GM12878 (cell line): ENCODE results near the gene TUBB3. TPM values are rescaled to one million over a fixed set of nuclear protein-coding genes. Genes with fewer than 3 reads are reported as not detected.

Experiments used
- ATAC-seq: fragments of 200-7000 bp; cut with Tn5 transposase; 3 replicates; pipeline ENCODE4 v1.9.1; 2020; ENCODE audit warnings: mild to moderate bottlenecking, moderate library complexity
- BruUV-seq: library from RNA; stranded (reverse); fragments of 400-500 nt; replicated peaks from 2 replicates; lab custom pipeline; 2021; lab: Mats Ljungman, UMichigan
- CTCF ChIA-PET: fragments of 300-600 bp; sonication (Branson Sonifier 250); formaldehyde crosslinking; extraction: SDS; loops from one replicate; lab custom pipeline; 2021; ENCODE audit warnings: inconsistent platforms; lab: Yijun Ruan, JAX
- POLR2A ChIA-PET: fragments of 350-600 bp; formaldehyde crosslinking; extraction: SDS; loops from one replicate; lab custom pipeline; 2021; ENCODE audit warnings: inconsistent platforms; lab: Charles Lee
- RAD21 ChIA-PET: fragments of 300-600 bp; sonication (Branson Sonifier 250); formaldehyde crosslinking; loops from one replicate; lab custom pipeline; 2023; ENCODE audit warnings: antibody characterized with exemption; ENCODE audit not compliant: unreplicated experiment; lab: Charles Lee
- SMC1A ChIA-PET: fragments of 300-600 bp; sonication (Branson Sonifier 250); formaldehyde crosslinking; loops from one replicate; lab custom pipeline; 2023; ENCODE audit not compliant: unreplicated experiment, uncharacterized antibody; lab: Charles Lee
- DNase-seq: peaks from one replicate; pipeline ENCODE4 v3.0.0-alpha.2; 2011; ENCODE audit warnings: low read depth, low spot score
- FAIRE-seq: peaks from 3 replicates; lab custom pipeline; 2011; peaks lifted over from hg19 to GRCh38; lab: Jason Lieb, UNC
- H2AFZ ChIP-seq: 2 replicates; pipeline ENCODE4 v1.6.0; 2011; ENCODE audit warnings: low read depth, low read length, control low read depth; ENCODE audit not compliant: control insufficient read depth
- H3K27ac ChIP-seq: 2 replicates; pipeline ENCODE4 v1.5.1; 2011; ENCODE audit warnings: control low read depth; ENCODE audit not compliant: control insufficient read depth, insufficient read depth
- H3K27me3 ChIP-seq, 2 experiments: replicated peaks in 1 of 2; 2 replicates each; pipeline versions ENCODE4 v1.6.0 to v1.6.1; 2011; ENCODE audit warnings: low read length in 1 of 2; ENCODE audit not compliant: control insufficient read depth in 2 of 2, insufficient read depth in 2 of 2
- H3K36me3 ChIP-seq, 2 experiments: 2 replicates each; pipeline ENCODE4 v1.5.1; 2011; ENCODE audit warnings: low read length in 1 of 2; ENCODE audit not compliant: control insufficient read depth in 2 of 2, insufficient read depth in 2 of 2
- H3K4me1 ChIP-seq: 2 replicates; pipeline ENCODE4 v1.6.1; 2011; ENCODE audit warnings: mild to moderate bottlenecking, low read length, moderate library complexity, mixed read lengths; ENCODE audit not compliant: control insufficient read depth, insufficient read depth
- H3K4me2 ChIP-seq: 2 replicates; pipeline ENCODE4 v1.6.0; 2011; ENCODE audit warnings: control low read depth; ENCODE audit not compliant: control insufficient read depth, insufficient read depth
- H3K4me3 ChIP-seq: fragments of 200-600 bp; sonication (generic); 2 replicates; pipeline ENCODE4 v1.5.1; 2016
- H3K79me2 ChIP-seq: 2 replicates; pipeline ENCODE4 v1.6.0; 2011; ENCODE audit warnings: low read length; ENCODE audit not compliant: control insufficient read depth, insufficient read depth
- H3K9ac ChIP-seq: 2 replicates; pipeline ENCODE4 v1.8.0; 2011; ENCODE audit warnings: low read length, control low read depth, mixed read lengths; ENCODE audit not compliant: control insufficient read depth, insufficient read depth
- H3K9me3 ChIP-seq: replicated peaks from 3 replicates; pipeline ENCODE4 v1.5.1; 2011; ENCODE audit warnings: mild to moderate bottlenecking, low read length; ENCODE audit not compliant: control insufficient read depth, insufficient read depth
- H4K20me1 ChIP-seq: 2 replicates; pipeline ENCODE4 v1.6.0; 2011; ENCODE audit not compliant: control insufficient read depth, insufficient read depth
- ETV6 ChIP-seq, 2 experiments: fragments of 450-650 bp in 1 of 2; IDR thresholded peaks in 1 of 2; conservative IDR thresholded peaks in 1 of 2; 2 replicates each; pipeline ENCODE4 v1.6.1; 2014; ENCODE audit warnings: antibody characterized with exemption in 1 of 2, borderline replicate concordance in 1 of 2, low read depth in 1 of 2, mild to moderate bottlenecking in 1 of 2, moderate library complexity in 1 of 2
- KLF5 ChIP-seq: fragments of 450-650 bp; IDR thresholded peaks from 2 replicates; pipeline ENCODE4 v1.6.1; 2014; ENCODE audit warnings: mild to moderate bottlenecking; ENCODE audit not compliant: partially characterized antibody
- PAX5 ChIP-seq: IDR thresholded peaks from 2 replicates; pipeline ENCODE4 v1.6.1; 2011; ENCODE audit warnings: low read depth, low read length, borderline replicate concordance
- POLR2A ChIP-seq: IDR thresholded peaks from 2 replicates; pipeline ENCODE4 v1.6.1; 2011; ENCODE audit warnings: low read depth, mild to moderate bottlenecking, low read length
- POU2F2 ChIP-seq: IDR thresholded peaks from 3 replicates; pipeline ENCODE4 v1.6.1; 2011; ENCODE audit warnings: low read depth, mild to moderate bottlenecking, low read length, borderline replicate concordance
- RFX5 ChIP-seq: IDR thresholded peaks from 2 replicates; pipeline ENCODE4 v1.6.1; 2011; ENCODE audit warnings: low read depth, low read length, improper control_type of control experiment
- RUNX3 ChIP-seq: IDR thresholded peaks from 2 replicates; pipeline ENCODE4 v1.6.1; 2012; ENCODE audit warnings: low read length, inconsistent platforms
- SPI1 ChIP-seq: IDR thresholded peaks from 2 replicates; pipeline ENCODE4 v1.6.1; 2011; ENCODE audit warnings: low read depth, mild to moderate bottlenecking, low read length, moderate library complexity, borderline replicate concordance; ENCODE audit not compliant: insufficient read depth
- ZBTB4 ChIP-seq: fragments of 450-650 bp; formaldehyde crosslinking; IDR thresholded peaks from 2 replicates; pipeline ENCODE4 v1.4.0; 2022; ENCODE audit warnings: mild to moderate bottlenecking, moderate library complexity
- ZNF207 ChIP-seq: fragments of 450-650 bp; IDR thresholded peaks from 2 replicates; pipeline ENCODE4 v1.6.1; 2014; ENCODE audit warnings: antibody characterized with exemption, mild to moderate bottlenecking, borderline replicate concordance
- WGBS: methylation state at CpG from one replicate; pipeline ENCODE4 v1.1.6; 2016; ENCODE audit warnings: low lambda C conversion rate; ENCODE audit not compliant: insufficient replicate concordance, insufficient coverage; ENCODE audit errors: missing lambda C conversion rate; 5-methylcytosine and 5-hydroxymethylcytosine counted together
- in situ Hi-C: fragments of 300-500 bp; cut with MboI; formaldehyde crosslinking; loops from 9 replicates; pipeline ENCODE4 v1.14.3; 2018; ENCODE audit warnings: mixed read lengths
- intact Hi-C: fragments of 100-400 bp; cut with micrococcal nuclease; formaldehyde crosslinking; loops from one replicate; pipeline ENCODE4 v1.14.2; 2022; ENCODE audit not compliant: unreplicated experiment
- polyA plus RNA-seq, 11 experiments: library from polyadenylated mRNA; depleted of rRNA in 4 of 11; unstranded in 6 of 11; stranded (reverse) in 5 of 11; fragments of >200 nt; fragmentation: Nextera tagmentation in 4 of 11; fragmentation: Illumina TruSeq in 1 of 11; extraction: Ambion mirVana in 4 of 11; extraction: Trizol in 1 of 11; gene quantifications; 1 replicate in 1 of 11; 2 replicates in 10 of 11; pipeline versions ENCODE4 v1.2.1 to v1.2.3, GENCODE V29; 2011 to 2016; ENCODE audit warnings: inconsistent platforms in 2 of 11, missing spikeins in 2 of 11, low read depth in 1 of 11
- total RNA-seq, 4 experiments: library from RNA; depleted of rRNA in 3 of 4; stranded (reverse); fragments of >200 nt in 3 of 4; fragmentation: Illumina TruSeq in 1 of 4; extraction: Trizol in 1 of 4; gene quantifications; 2 replicates each; pipeline versions ENCODE4 v1.2.1 to v1.2.3, GENCODE V29; 2013 to 2021

The TUBB3 gene
- total and polyA plus RNA-seq, 10 of the 15 experiments (the other 5 are each of a cell fraction or from before 2014, with no cell fraction given), result 0.09 to 2.5 (median 0.58) TPM; not detected in 1

- TF ChIP-seq PAX5, result no peak
- no peak for TF ChIP-seq RUNX3
- no peak for TF ChIP-seq ZBTB4 (CRISPR knock-in tag)
- TF ChIP-seq RFX5, result no peak
- TF ChIP-seq POU2F2, result no peak
- TF ChIP-seq POLR2A, result no peak; the same call in 1 of the 2 replicates
- no peak for TF ChIP-seq SPI1
- no peak for TF ChIP-seq ETV6 (conservative IDR thresholded peaks at IDR 0.05 in 1 of 2, IDR thresholded peaks at IDR 0.05 in 1 of 2; ENCODE audit: borderline replicate concordance in 1 of 2, low read depth in 1 of 2)
- no peak for TF ChIP-seq ZNF207
Observed at GRCh38 chr16:89911375-89911774, 11.8 kb upstream of the TUBB3 start (continued).

GRCh38 chr16:89912143-89912542 is 11.0 kb upstream of the TUBB3 start:
- Histone ChIP-seq H3K36me3 (peaks cover 5 to 10% of the 10 kb centered on the region in 2 experiments), H3K9me3 (no peaks in the 10 kb centered on the region; the same call in 2 of the 3 replicates), H3K9ac (no peak overlapping the region), H4K20me1 (no peaks in the 10 kb centered on the region; the same call in 1 of the 2 replicates), H3K4me3 (no peak overlapping the region), H2AFZ (no peak overlapping the region), H3K4me2 (no peak overlapping the region), H3K27me3 (no peaks in the 10 kb centered on the region), H3K4me1 (0 out of 2 replicates have a peak, but pooled peaks cover under 1% of the 10 kb centered on the region), H3K79me2 (no peaks in the 10 kb centered on the region), H3K27ac (no peak overlapping the region)
- RAD21 ChIA-PET, result no interaction called here
- CTCF ChIA-PET, result no interaction called here
- in situ Hi-C loops (no loop called here), intact Hi-C loops (loop anchor here (10.0 kb wide), 1 partner anchor 207 kb away; the partner anchor contains the start of gene SPATA2L)
- no TSS peak for BruUV-seq
- ATAC-seq (no peak), FAIRE-seq (no peak), DNase-seq (no peak)
- SMC1A ChIA-PET, result no interaction called here
- POLR2A ChIA-PET, result no interaction called here
- TF ChIP-seq POLR2A (peak; percentile 42; the same call in 1 of the 2 replicates), KLF5 (no peak)
- 85% methylated on average over 13 of the region's 13 CpGs for WGBS
